A673 (cell line): ENCODE results near the gene ADAMTS2. TPM values are rescaled to one million over a fixed set of nuclear protein-coding genes. Genes with fewer than 3 reads are reported as not detected.

ENCODE experiments used
- BruUV-seq: library from RNA; stranded (reverse); fragments of 400-500 nt; replicated peaks from 2 replicates; lab custom pipeline; 2021; lab: Mats Ljungman, UMichigan
- CTCF ChIA-PET: fragments of 300-600 bp; sonication (Branson Sonifier 250); formaldehyde crosslinking; loops from one replicate; lab custom pipeline; 2022; ENCODE audit warnings: antibody characterized with exemption; lab: Charles Lee
- POLR2A ChIA-PET: fragments of 300-600 bp; sonication (Branson Sonifier 250); formaldehyde crosslinking; loops from one replicate; lab custom pipeline; 2022; ENCODE audit warnings: antibody characterized with exemption; ENCODE audit not compliant: low non-redundant PET; lab: Charles Lee
- DNase-seq: peaks from one replicate; pipeline ENCODE4 v3.0.0-alpha.2; 2015; ENCODE audit warnings: low spot score
- H3K27ac ChIP-seq: fragments of 200-600 bp; sonication (generic); 2 replicates; pipeline ENCODE4 v1.5.1; 2016; ENCODE audit warnings: mixed run types, low read depth, mild to moderate bottlenecking, mixed read lengths, antibody characterized with exemption, low read length; ENCODE audit not compliant: poor library complexity, severe bottlenecking
- H3K27me3 ChIP-seq: fragments of 200-600 bp; sonication (generic); replicated peaks from 2 replicates; pipeline ENCODE4 v1.6.1; 2017; ENCODE audit warnings: mixed run types, low read depth, mild to moderate bottlenecking, mixed read lengths, antibody characterized with exemption, low read length; ENCODE audit not compliant: insufficient read depth, poor library complexity
- H3K36me3 ChIP-seq: fragments of 200-600 bp; sonication (generic); 2 replicates; pipeline ENCODE4 v1.6.1; 2016; ENCODE audit warnings: mixed run types, mild to moderate bottlenecking, mixed read lengths, antibody characterized with exemption, low read length; ENCODE audit not compliant: insufficient read depth, poor library complexity, severe bottlenecking
- H3K4me1 ChIP-seq: fragments of 200-600 bp; sonication (generic); 2 replicates; pipeline ENCODE4 v1.6.1; 2017; ENCODE audit warnings: mixed run types, mild to moderate bottlenecking, mixed read lengths, antibody characterized with exemption, low read length; ENCODE audit not compliant: insufficient read depth, poor library complexity, severe bottlenecking
- H3K4me3 ChIP-seq: fragments of 200-600 bp; sonication (generic); 2 replicates; pipeline ENCODE4 v1.5.1; 2016; ENCODE audit warnings: low read depth, mixed run types, mild to moderate bottlenecking, mixed read lengths, low read length; ENCODE audit not compliant: poor library complexity, severe bottlenecking
- H3K9me3 ChIP-seq: fragments of 200-600 bp; sonication (generic); 2 replicates; pipeline ENCODE4 v1.6.1; 2016; ENCODE audit warnings: mixed run types, low read depth, mild to moderate bottlenecking, mixed read lengths, antibody characterized with exemption, low read length; ENCODE audit not compliant: poor library complexity, severe bottlenecking
- EZH2 ChIP-seq: fragments of 200-600 bp; sonication (generic); IDR thresholded peaks from 2 replicates; pipeline ENCODE4 v1.6.1; 2017; ENCODE audit warnings: borderline replicate concordance, low read depth, mild to moderate bottlenecking, mixed read lengths, antibody characterized with exemption, low read length; ENCODE audit not compliant: poor library complexity, severe bottlenecking
- intact Hi-C: fragments of 100-400 bp; cut with micrococcal nuclease; formaldehyde crosslinking; loops from one replicate; pipeline ENCODE4 v1.10.0; 2022; ENCODE audit not compliant: unreplicated experiment
- total RNA-seq: library from RNA; stranded (reverse); gene quantifications from 2 replicates; pipeline ENCODE4 v1.2.3, GENCODE V29; 2021
- TF ChIP-seq, protein P1 (sequence below): fragments of 300-800, 200-600 bp; sonication (generic); conservative IDR thresholded peaks from 2 replicates; pipeline ENCODE4 v1.5.1; 2017; ENCODE audit warnings: low read depth, mild to moderate bottlenecking, antibody characterized with exemption, low read length, moderate library complexity, mixed read lengths

Gene ADAMTS2
- total RNA-seq, 1 experiment from 2014 or later: 0.39 TPM

DNA sequence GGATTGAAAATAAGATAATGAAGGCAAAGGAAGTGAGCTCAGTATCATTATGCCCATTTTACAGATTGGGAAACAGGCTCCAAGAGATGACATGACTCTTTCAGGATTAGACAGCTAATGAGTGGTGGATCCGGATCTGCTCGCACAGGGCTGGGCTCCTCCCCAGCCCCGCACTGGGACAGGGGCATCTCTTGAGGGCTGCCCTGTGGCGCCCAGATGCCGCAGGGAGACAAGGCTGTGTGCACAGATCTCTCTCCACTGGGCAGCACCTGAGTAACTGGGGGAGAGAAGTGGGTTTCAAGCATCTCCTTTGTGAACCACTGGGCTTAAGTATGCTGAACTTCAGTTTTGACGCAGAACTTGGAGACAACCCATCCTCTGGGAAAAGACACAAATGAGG is 43.9 kb downstream of the ADAMTS2 start:
- Histone ChIP-seq H3K36me3 (no peaks in the 10 kb centered on the region), H3K27me3 (no peaks in the 10 kb centered on the region), H3K4me3 (no peak overlapping the region), H3K4me1 (no peaks in the 10 kb centered on the region), H3K27ac (no peak overlapping the region), H3K9me3 (no peaks in the 10 kb centered on the region)
- POLR2A ChIA-PET: no interaction called here
- no peak for TF ChIP-seq EZH2
- TF ChIP-seq, protein P1, sequence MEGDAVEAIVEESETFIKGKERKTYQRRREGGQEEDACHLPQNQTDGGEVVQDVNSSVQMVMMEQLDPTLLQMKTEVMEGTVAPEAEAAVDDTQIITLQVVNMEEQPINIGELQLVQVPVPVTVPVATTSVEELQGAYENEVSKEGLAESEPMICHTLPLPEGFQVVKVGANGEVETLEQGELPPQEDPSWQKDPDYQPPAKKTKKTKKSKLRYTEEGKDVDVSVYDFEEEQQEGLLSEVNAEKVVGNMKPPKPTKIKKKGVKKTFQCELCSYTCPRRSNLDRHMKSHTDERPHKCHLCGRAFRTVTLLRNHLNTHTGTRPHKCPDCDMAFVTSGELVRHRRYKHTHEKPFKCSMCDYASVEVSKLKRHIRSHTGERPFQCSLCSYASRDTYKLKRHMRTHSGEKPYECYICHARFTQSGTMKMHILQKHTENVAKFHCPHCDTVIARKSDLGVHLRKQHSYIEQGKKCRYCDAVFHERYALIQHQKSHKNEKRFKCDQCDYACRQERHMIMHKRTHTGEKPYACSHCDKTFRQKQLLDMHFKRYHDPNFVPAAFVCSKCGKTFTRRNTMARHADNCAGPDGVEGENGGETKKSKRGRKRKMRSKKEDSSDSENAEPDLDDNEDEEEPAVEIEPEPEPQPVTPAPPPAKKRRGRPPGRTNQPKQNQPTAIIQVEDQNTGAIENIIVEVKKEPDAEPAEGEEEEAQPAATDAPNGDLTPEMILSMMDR: no peak
- no TSS peak for BruUV-seq
- CTCF ChIA-PET: no interaction called here
- no peak for DNase-seq
- intact Hi-C loops: no loop called here

DNA sequence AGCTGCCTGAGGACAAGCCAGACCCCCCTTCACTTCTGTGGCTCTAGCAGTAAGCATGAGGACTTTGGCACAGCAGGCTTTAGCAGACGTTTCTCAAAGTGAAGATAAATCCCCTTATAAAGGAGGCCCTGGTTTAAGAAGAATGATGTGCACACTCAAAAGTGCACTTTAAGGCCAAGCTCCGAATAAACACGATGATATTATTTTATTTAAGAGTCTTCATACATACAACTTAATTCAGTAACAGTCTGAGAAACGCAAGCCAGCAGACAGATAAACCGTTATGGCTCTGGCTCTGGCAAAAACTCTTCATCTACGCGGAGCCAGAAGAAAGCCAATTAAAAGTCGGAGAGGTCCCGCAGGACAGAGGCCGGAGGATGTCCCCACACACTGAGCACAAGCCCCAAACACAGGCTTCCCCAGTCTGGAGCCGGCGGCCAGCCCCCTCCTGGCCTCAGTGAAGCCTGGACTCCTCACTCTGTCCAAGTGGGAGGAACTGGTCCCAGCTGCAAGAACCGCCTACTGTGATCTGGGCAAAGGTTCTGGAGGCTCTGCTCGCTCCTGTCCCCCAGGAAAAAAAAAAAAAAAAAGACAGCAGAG is 44.6 kb downstream of the ADAMTS2 start:
- TF ChIP-seq, protein P1: no peak
- TF ChIP-seq EZH2: no peak
- H3K4me3 ChIP-seq: no peak overlapping the region
- CTCF ChIA-PET: no interaction called here
- no peak for DNase-seq
- POLR2A ChIA-PET: no interaction called here
- no TSS peak for BruUV-seq
- no peaks in the 10 kb centered on the region for H3K4me1 ChIP-seq
- H3K27ac ChIP-seq: no peak overlapping the region
- H3K9me3 ChIP-seq: no peaks in the 10 kb centered on the region
- H3K27me3 ChIP-seq: no peaks in the 10 kb centered on the region
- intact Hi-C loops: no loop called here
- H3K36me3 ChIP-seq: no peaks in the 10 kb centered on the region

DNA sequence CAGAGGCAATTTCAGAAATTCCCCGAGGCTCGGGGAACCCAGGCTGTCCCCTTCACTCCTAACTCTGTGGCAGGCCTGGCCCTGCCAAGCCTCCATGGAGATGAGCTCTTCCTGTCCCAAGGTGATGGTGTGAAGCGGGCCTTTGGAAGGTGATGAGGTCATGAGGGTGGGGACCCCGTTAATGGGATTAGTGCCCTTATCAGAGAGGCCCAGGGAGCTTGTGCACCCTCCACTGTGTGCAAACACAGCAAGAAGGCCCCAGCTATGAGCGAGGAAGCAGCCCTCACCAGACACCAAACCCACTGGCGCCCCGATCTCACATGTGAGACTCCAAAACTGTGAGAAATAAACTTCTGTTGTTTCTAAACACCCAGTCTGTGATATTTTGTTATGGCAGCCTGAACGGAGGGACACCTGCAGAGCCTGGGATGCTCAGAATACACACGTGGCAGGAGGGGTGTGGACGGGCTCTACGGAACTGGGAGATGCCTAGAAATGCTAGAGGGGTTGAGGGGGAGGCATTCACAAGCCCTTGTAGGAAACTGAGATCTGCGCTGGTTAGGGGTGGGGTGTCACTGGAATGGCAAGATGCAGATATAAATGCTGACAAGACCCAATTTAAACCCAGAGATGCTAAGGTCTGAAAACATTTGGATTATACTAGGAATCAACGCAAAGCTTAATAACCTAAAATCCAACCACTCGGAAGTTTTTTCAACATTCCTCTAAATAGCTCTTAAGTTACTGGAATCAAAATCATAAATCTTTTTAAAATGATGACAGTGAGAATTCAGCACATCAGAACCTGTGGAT is 46.9 kb downstream of the ADAMTS2 start:
- ChIA-PET CTCF (interaction anchor here (0.6 to 1.2 kb wide), 2 partner anchors 78 to 159 kb away, joined by 3 read pairs; no protein-coding TSS in a partner anchor), POLR2A (no interaction called here)
- intact Hi-C loops: no loop called here
- TF ChIP-seq, protein P1: no peak
- TF ChIP-seq EZH2: no peak
- Histone ChIP-seq H3K27me3 (no peaks in the 10 kb centered on the region), H3K4me3 (no peak overlapping the region), H3K27ac (no peak overlapping the region), H3K9me3 (no peaks in the 10 kb centered on the region), H3K36me3 (no peaks in the 10 kb centered on the region), H3K4me1 (no peaks in the 10 kb centered on the region)
- DNase-seq: no peak
- no TSS peak for BruUV-seq
